Measurements from ENCODE around the gene PIP5KL1. TPM values are rescaled to one million over a fixed set of nuclear protein-coding genes. Genes with fewer than 3 reads are reported as not detected.

PIP5KL1 gene
- total RNA-seq, 1 experiment from 2014 or later, result 16.8 TPM

DNA sequence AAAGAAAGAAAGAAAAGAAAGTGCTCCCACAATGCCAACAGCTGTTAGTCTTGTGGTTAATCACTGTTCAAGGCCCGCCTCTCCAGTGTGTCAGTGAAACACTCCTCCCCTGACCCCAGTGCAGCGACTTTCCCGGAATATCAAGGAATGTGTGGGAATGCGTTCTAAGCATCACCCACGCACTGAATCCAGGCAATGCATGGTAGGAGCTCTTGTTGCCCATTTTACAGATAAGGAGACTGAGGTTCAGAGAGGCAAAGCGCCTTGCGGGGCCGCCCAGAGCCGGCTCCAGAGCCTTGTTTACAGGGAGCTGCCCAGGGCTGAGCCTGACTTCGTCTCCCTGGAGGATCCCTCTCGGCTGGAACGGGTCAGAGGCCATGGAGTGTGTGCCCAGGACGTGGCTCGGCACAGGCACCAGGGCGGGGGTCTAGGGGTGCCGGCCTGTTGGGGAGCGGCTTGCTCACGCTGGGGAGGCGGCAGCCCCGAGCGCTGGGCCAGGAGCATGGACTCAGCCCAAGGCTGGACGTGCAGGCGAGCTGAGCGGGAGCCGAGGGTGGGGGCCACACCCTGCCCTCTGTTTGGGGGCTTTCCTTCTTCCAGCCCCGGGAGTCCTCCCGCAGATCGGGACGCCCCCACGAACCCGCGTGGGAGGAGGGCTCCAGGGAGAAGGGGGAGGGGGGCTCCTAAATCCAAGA, 32.0 kb downstream of the PIP5KL1 start:
- DNase-seq (ENCODE audit: low spot score) (no peak), ATAC-seq (peak; percentile 4)
- H3K27ac Mint-ChIP-seq, result peak overlapping the region; percentile 76; the same call in 1 of the 2 replicates
- H3K4me3 Mint-ChIP-seq, result peak overlapping the region; percentile 87
- no peaks in the 10 kb centered on the region; the same call in 1 of the 2 replicates for H3K27me3 Mint-ChIP-seq (ENCODE audit: low read depth)
- H3K4me1 Mint-ChIP-seq, result peaks cover 30% of the 10 kb centered on the region
- H3K36me3 Mint-ChIP-seq, result peaks cover 28% of the 10 kb centered on the region
- CTCF ChIA-PET, result interaction anchor here (0.7 to 2.1 kb wide), 6 partner anchors 18 to 219 kb away, joined by 3 to 7 read pairs (median 4); partner anchors contain the start of genes ST6GALNAC4 and TOR2A
- POLR2A ChIA-PET, result interaction anchor here (0.6 to 1.7 kb wide), 3 partner anchors 8 to 70 kb away, joined by 3 to 8 read pairs (median 4); partner anchors contain the start of gene ST6GALNAC4
- no peaks in the 10 kb centered on the region; the same call in 1 of the 2 replicates for H3K9me3 Mint-ChIP-seq
- no peak for TF ChIP-seq ZNF219 (CRISPR knock-in tag; IDR thresholded peaks at IDR 0.05; ENCODE audit: borderline replicate concordance)
- no peak for TF ChIP-seq ZNF423 (CRISPR knock-in tag; IDR thresholded peaks at IDR 0.05)
- TF ChIP-seq JAZF1 (CRISPR knock-in tag; IDR thresholded peaks at IDR 0.05), result no peak
- no peak for TF ChIP-seq ZNF671 (CRISPR knock-in tag; IDR thresholded peaks at IDR 0.05)
- no peak for TF ChIP-seq TP53 (CRISPR knock-in tag; IDR thresholded peaks at IDR 0.05)
- TF ChIP-seq ZNF263 (CRISPR knock-in tag; IDR thresholded peaks at IDR 0.05; ENCODE audit: low read depth), result peak; percentile 41; the same call in 1 of the 2 replicates
- TF ChIP-seq, protein P1, sequence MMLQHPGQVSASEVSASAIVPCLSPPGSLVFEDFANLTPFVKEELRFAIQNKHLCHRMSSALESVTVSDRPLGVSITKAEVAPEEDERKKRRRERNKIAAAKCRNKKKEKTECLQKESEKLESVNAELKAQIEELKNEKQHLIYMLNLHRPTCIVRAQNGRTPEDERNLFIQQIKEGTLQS (CRISPR knock-in tag; conservative IDR thresholded peaks at IDR 0.05), result no peak
- TF ChIP-seq ZNF232 (CRISPR knock-in tag; IDR thresholded peaks at IDR 0.05), result no peak
- TF ChIP-seq, protein P2, sequence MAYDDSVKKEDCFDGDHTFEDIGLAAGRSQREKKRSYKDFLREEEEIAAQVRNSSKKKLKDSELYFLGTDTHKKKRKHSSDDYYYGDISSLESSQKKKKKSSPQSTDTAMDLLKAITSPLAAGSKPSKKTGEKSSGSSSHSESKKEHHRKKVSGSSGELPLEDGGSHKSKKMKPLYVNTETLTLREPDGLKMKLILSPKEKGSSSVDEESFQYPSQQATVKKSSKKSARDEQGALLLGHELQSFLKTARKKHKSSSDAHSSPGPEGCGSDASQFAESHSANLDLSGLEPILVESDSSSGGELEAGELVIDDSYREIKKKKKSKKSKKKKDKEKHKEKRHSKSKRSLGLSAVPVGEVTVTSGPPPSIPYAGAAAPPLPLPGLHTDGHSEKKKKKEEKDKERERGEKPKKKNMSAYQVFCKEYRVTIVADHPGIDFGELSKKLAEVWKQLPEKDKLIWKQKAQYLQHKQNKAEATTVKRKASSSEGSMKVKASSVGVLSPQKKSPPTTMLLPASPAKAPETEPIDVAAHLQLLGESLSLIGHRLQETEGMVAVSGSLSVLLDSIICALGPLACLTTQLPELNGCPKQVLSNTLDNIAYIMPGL (CRISPR knock-in tag; IDR thresholded peaks at IDR 0.05), result no peak
- TF ChIP-seq, protein P3, sequence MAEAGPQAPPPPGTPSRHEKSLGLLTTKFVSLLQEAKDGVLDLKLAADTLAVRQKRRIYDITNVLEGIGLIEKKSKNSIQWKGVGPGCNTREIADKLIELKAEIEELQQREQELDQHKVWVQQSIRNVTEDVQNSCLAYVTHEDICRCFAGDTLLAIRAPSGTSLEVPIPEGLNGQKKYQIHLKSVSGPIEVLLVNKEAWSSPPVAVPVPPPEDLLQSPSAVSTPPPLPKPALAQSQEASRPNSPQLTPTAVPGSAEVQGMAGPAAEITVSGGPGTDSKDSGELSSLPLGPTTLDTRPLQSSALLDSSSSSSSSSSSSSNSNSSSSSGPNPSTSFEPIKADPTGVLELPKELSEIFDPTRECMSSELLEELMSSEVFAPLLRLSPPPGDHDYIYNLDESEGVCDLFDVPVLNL (CRISPR knock-in tag; IDR thresholded peaks at IDR 0.05; ENCODE audit: borderline replicate concordance, low read depth), result no peak
- TF ChIP-seq NR3C1 (CRISPR knock-in tag; conservative IDR thresholded peaks at IDR 0.05; ENCODE audit: low read depth), result no peak
- TF ChIP-seq CREM (CRISPR knock-in tag; IDR thresholded peaks at IDR 0.05), result no peak; the same call in 1 of the 2 replicates
- no peak for TF ChIP-seq NR2C2 (CRISPR knock-in tag; IDR thresholded peaks at IDR 0.05)
- TF ChIP-seq SMAD4 (CRISPR knock-in tag; IDR thresholded peaks at IDR 0.05), result no peak
- TF ChIP-seq GRHL2 (CRISPR knock-in tag; IDR thresholded peaks at IDR 0.05; ENCODE audit: insufficient replicate concordance, severe bottlenecking), result no peak
- TF ChIP-seq, protein P4, sequence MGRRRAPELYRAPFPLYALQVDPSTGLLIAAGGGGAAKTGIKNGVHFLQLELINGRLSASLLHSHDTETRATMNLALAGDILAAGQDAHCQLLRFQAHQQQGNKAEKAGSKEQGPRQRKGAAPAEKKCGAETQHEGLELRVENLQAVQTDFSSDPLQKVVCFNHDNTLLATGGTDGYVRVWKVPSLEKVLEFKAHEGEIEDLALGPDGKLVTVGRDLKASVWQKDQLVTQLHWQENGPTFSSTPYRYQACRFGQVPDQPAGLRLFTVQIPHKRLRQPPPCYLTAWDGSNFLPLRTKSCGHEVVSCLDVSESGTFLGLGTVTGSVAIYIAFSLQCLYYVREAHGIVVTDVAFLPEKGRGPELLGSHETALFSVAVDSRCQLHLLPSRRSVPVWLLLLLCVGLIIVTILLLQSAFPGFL (CRISPR knock-in tag; IDR thresholded peaks at IDR 0.05; ENCODE audit: borderline replicate concordance), result 0 out of 2 replicates have a peak, but pooled peaks have one; percentile 18
- TF ChIP-seq, protein P5, sequence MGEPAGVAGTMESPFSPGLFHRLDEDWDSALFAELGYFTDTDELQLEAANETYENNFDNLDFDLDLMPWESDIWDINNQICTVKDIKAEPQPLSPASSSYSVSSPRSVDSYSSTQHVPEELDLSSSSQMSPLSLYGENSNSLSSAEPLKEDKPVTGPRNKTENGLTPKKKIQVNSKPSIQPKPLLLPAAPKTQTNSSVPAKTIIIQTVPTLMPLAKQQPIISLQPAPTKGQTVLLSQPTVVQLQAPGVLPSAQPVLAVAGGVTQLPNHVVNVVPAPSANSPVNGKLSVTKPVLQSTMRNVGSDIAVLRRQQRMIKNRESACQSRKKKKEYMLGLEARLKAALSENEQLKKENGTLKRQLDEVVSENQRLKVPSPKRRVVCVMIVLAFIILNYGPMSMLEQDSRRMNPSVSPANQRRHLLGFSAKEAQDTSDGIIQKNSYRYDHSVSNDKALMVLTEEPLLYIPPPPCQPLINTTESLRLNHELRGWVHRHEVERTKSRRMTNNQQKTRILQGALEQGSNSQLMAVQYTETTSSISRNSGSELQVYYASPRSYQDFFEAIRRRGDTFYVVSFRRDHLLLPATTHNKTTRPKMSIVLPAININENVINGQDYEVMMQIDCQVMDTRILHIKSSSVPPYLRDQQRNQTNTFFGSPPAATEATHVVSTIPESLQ (CRISPR knock-in tag; IDR thresholded peaks at IDR 0.05), result no peak
- no peak for TF ChIP-seq EMX1 (CRISPR knock-in tag; IDR thresholded peaks at IDR 0.05)
- no peak for TF ChIP-seq FOXJ3 (CRISPR knock-in tag; IDR thresholded peaks at IDR 0.05; ENCODE audit: borderline replicate concordance)
- no peak for TF ChIP-seq PRRX2 (CRISPR knock-in tag; IDR thresholded peaks at IDR 0.05)
- TF ChIP-seq, protein P6, sequence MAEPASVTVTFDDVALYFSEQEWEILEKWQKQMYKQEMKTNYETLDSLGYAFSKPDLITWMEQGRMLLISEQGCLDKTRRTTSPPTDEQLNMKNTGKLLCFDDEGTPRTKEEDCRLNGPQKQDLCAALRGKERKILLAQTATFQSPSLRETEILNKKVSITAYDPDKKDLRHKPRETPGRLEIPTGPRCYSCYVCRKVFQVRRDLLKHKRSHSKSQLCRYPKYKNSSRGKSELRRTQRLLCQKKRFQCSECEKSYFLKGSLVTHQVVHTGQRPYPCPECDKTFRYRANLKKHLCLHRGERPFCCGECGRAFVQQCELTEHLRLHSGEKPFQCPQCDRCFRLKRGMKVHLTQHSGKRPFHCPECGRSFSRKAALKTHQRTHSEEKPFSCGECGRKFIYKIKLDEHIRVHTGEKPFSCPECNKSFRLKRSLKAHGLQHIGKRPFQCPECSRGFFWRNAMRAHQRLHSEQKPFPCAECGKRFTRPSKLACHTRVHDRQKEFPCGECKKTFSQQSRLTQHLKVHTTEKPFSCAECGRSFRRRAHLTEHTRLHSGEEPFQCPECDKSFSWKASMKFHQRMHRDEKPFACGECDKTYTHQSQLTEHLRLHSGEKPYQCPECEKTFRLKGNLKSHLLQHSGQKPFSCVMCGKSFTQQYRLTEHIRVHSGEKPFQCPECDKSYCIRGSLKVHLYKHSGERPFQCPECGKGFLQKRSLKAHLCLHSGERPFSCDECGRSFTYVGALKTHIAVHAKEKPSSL (CRISPR knock-in tag; conservative IDR thresholded peaks at IDR 0.05), result no peak
- no peak for TF ChIP-seq CBFB (CRISPR knock-in tag; IDR thresholded peaks at IDR 0.05; ENCODE audit: low read depth)
- TF ChIP-seq, protein P7, sequence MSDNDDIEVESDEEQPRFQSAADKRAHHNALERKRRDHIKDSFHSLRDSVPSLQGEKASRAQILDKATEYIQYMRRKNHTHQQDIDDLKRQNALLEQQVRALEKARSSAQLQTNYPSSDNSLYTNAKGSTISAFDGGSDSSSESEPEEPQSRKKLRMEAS (CRISPR knock-in tag; IDR thresholded peaks at IDR 0.05), result peak; percentile 49; the same call in 1 of the 2 replicates
- TF ChIP-seq, protein P8, sequence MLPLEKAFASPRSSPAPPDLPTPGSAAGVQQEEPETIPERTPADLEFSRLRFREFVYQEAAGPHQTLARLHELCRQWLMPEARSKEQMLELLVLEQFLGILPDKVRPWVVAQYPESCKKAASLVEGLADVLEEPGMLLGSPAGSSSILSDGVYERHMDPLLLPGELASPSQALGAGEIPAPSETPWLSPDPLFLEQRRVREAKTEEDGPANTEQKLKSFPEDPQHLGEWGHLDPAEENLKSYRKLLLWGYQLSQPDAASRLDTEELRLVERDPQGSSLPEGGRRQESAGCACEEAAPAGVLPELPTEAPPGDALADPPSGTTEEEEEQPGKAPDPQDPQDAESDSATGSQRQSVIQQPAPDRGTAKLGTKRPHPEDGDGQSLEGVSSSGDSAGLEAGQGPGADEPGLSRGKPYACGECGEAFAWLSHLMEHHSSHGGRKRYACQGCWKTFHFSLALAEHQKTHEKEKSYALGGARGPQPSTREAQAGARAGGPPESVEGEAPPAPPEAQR (CRISPR knock-in tag; IDR thresholded peaks at IDR 0.05), result no peak
- TF ChIP-seq, protein P9, sequence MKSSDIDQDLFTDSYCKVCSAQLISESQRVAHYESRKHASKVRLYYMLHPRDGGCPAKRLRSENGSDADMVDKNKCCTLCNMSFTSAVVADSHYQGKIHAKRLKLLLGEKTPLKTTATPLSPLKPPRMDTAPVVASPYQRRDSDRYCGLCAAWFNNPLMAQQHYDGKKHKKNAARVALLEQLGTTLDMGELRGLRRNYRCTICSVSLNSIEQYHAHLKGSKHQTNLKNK (CRISPR knock-in tag; IDR thresholded peaks at IDR 0.05), result no peak
